Limb (tissue), 2 donors: ENCODE measurements around the gene TBC1D22A.

Experiments
- DNase-seq, 2 donors: peaks; one replicate each; pipeline ENCODE4 v3.0.0-alpha.2; 2016; ENCODE audit errors: extremely low spot score in 2 of 2

The TBC1D22A gene

DNA sequence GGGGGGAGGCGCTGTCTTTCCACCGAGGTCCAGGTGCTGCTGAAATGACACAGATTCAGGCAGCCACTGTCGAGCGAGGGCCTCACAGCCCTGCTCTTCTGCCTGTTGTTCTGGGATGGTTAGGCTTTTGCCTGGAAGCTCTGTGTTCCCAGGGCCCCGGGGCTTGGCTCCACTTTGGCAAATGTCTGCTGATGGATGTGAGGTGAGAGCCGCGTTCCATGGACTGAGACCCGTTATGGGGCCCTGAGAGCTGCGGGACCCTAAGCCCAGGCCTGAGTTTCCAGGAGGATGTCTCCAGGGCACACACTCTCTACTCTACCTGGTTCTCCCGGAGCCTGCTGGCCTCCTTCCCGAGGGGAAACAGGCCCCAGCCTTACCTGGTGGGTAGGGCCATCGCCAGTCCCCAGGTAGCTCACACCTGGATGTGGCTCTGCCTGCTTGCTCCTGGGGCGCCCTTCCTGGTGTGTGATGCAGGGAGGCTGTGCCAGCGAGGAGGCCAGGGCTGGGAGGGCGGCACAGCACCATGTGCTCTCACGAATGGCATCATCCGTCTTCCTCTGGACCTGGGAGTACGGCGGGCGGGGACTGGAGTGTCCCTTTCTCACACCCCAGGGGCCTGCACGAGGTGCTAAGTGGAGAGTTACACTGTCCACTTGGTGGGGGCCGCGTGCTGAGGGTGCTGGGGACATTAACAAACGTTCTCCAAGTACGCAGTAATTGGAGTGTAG lies 435.5 kb downstream of the TBC1D22A start:
- no peak for DNase-seq

- DNase-seq, result no peak
Observed at GRCh38 chr22:47198801-47199251, 436.4 kb downstream of the TBC1D22A start.

- DNase-seq, result no peak
Observed at GRCh38 chr22:47199261-47199978, 437.0 kb downstream of the TBC1D22A start.

DNA sequence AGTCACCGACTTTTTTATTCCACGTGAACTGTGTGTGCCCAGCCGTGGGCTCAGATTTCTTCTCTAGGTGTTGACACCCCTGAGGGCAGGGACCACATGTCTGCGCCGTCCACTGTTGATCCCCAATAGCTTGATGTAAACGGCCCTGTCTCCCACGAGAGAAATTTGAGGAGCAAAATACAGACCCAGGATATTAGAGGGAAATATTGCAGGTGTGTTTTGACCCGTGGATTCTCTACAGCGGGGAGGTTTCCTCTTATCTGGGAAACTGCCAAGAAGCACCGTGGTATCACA lies 437.5 kb downstream of the TBC1D22A start:
- DNase-seq, result no peak

- peak; percentile 42 to 50 for DNase-seq
Observed at GRCh38 chr22:47200273-47201051, 438.0 kb downstream of the TBC1D22A start.

- DNase-seq, result no peak
Observed at GRCh38 chr22:47201186-47201995, 438.9 kb downstream of the TBC1D22A start.

- no peak for DNase-seq
Observed at GRCh38 chr22:47201996-47202818, 439.8 kb downstream of the TBC1D22A start.

DNA sequence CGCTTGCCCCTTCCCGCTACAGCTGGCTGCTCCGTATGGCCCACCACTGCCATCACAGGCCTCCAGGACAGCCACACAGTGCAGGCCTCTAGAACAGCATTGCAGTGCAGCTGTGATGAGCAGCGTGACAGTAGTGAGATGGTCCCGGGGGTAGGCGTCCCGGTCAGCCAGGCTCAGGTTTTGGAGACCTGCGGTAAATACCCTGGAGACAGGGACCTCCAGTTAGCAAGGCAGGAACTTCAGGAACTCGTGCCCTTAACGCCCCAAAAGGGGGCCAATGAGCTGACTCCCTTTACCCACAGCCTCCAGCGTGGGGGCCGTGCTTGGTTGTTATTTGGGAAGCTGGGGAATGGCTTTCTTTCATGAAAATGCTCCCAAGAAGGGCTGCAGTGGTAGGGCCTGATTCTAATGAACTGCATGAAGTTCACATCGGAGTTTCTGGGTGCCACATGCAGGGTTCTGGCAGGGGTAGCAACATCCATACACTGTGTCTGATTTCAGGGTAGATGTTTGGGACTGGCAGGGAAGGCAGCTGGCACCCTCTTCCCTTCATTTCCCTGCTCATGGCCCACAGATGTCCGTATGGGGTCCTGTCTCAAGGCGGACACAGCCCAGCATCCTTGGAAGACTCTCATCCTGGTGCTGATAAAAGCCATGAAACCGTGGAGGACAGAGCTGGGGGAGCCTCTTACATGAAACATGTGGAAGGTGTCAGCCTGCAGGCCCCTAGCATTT lies 440.5 kb downstream of the TBC1D22A start:
- no peak for DNase-seq

GRCh38 chr22:47203554-47203991 lies 441.1 kb downstream of the TBC1D22A start:
- DNase-seq, result peak in 1 of 2 donors; percentile 30

GRCh38 chr22:47204002-47204979 lies 441.8 kb downstream of the TBC1D22A start:
- peak in 1 of 2 donors; percentile 50 for DNase-seq

- DNase-seq, result no peak
Observed at GRCh38 chr22:47205081-47205491, 442.6 kb downstream of the TBC1D22A start.

DNA sequence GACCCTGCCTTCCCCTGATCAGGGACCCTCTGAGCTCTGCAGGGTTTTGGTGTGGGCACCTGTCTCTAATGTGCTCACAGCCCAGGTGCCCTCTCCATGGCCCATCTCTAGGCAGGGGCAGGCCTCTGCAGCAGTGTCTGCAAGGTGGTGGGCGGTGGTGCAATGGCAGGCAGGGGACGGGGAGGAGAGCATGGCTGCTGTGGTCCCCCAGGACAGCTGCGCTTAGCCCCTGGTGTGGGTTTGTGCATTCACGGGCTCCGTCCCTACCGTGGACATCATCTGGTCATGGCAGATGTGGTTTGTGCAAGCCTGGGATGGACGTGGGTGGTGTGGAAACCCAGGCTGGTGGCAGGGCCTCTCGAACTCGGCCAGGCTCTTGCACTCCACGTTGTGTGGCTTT lies 443.1 kb downstream of the TBC1D22A start:
- no peak for DNase-seq

- DNase-seq, result no peak
Observed at GRCh38 chr22:47206164-47206563, 443.7 kb downstream of the TBC1D22A start.

- no peak for DNase-seq
Observed at GRCh38 chr22:47206666-47207218, 444.3 kb downstream of the TBC1D22A start.

- DNase-seq, result no peak
Observed at GRCh38 chr22:47207387-47207786, 444.9 kb downstream of the TBC1D22A start.

GRCh38 chr22:47207846-47208554 lies 445.6 kb downstream of the TBC1D22A start:
- DNase-seq, result no peak

DNA sequence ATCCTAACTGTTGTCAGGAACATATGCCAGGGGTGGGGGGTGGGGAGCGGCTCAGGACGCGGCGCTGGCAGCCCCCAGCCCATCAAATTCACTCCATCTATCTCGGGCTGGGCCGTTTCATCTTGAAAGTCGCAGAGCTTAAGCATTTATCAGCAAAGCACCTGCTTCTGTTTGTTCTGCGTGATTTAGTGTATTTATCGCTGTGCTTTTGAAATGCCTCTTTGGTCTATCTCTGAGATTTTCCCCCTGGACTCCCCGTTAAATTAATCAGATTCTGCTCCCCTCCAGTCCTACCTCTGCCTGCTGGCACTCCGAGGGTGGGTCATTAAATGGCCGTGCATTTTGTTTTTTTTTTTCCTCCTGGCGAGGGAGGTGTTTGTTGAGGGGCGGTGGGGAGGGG lies 446.2 kb downstream of the TBC1D22A start:
- DNase-seq, result no peak
